WTC11 (cell line): ENCODE measurements around the gene NKAIN2.

ENCODE experiments used
- CTCF ChIP-seq: fragments of 200-600 bp; IDR thresholded peaks from 2 replicates; pipeline ENCODE4 v1.8.0; 2022; ENCODE audit warnings: antibody characterized with exemption
- ESRRA ChIP-seq: sonication (generic); formaldehyde crosslinking; IDR thresholded peaks from 2 replicates; pipeline ENCODE4 v1.8.1; 2022; ENCODE audit warnings: mild to moderate bottlenecking, missing genetic modification reagents, borderline replicate concordance
- NFE2L1 ChIP-seq: sonication (generic); formaldehyde crosslinking; IDR thresholded peaks from 2 replicates; pipeline ENCODE4 v1.8.1; 2023; ENCODE audit warnings: missing genetic modification reagents
- RELA ChIP-seq: sonication (generic); formaldehyde crosslinking; IDR thresholded peaks from 2 replicates; pipeline ENCODE4 v1.8.1; 2022; ENCODE audit warnings: missing genetic modification reagents, mild to moderate bottlenecking, borderline replicate concordance
- TEAD4 ChIP-seq: sonication (generic); formaldehyde crosslinking; IDR thresholded peaks from 2 replicates; pipeline ENCODE4 v1.8.0; 2022; ENCODE audit warnings: mild to moderate bottlenecking, missing genetic modification reagents
- ZNF121 ChIP-seq: sonication (generic); formaldehyde crosslinking; IDR thresholded peaks from 2 replicates; pipeline ENCODE4 v1.8.0; 2023; ENCODE audit warnings: missing genetic modification reagents
- ZNF263 ChIP-seq: sonication (generic); formaldehyde crosslinking; IDR thresholded peaks from 2 replicates; pipeline ENCODE4 v1.8.1; 2022; ENCODE audit warnings: low read depth, mild to moderate bottlenecking, moderate library complexity, missing genetic modification reagents
- TF ChIP-seq, protein P1 (sequence below): sonication (generic); formaldehyde crosslinking; IDR thresholded peaks from 2 replicates; pipeline ENCODE4 v1.8.1; 2022; ENCODE audit warnings: low read depth, missing genetic modification reagents, borderline replicate concordance
- TF ChIP-seq, protein P2 (sequence below): sonication (generic); formaldehyde crosslinking; IDR thresholded peaks from 2 replicates; pipeline ENCODE4 v1.8.0; 2022; ENCODE audit warnings: mild to moderate bottlenecking, missing genetic modification reagents

- TF ChIP-seq CTCF (no peak), ZNF121 (CRISPR knock-in tag) (no peak), ESRRA (no peak), ZNF263 (CRISPR knock-in tag) (no peak), RELA (CRISPR knock-in tag) (no peak), NFE2L1 (CRISPR knock-in tag) (no peak), TEAD4 (CRISPR knock-in tag) (no peak)
- TF ChIP-seq, protein P1, sequence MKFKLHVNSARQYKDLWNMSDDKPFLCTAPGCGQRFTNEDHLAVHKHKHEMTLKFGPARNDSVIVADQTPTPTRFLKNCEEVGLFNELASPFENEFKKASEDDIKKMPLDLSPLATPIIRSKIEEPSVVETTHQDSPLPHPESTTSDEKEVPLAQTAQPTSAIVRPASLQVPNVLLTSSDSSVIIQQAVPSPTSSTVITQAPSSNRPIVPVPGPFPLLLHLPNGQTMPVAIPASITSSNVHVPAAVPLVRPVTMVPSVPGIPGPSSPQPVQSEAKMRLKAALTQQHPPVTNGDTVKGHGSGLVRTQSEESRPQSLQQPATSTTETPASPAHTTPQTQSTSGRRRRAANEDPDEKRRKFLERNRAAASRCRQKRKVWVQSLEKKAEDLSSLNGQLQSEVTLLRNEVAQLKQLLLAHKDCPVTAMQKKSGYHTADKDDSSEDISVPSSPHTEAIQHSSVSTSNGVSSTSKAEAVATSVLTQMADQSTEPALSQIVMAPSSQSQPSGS (CRISPR knock-in tag) = no peak
- TF ChIP-seq, protein P2, sequence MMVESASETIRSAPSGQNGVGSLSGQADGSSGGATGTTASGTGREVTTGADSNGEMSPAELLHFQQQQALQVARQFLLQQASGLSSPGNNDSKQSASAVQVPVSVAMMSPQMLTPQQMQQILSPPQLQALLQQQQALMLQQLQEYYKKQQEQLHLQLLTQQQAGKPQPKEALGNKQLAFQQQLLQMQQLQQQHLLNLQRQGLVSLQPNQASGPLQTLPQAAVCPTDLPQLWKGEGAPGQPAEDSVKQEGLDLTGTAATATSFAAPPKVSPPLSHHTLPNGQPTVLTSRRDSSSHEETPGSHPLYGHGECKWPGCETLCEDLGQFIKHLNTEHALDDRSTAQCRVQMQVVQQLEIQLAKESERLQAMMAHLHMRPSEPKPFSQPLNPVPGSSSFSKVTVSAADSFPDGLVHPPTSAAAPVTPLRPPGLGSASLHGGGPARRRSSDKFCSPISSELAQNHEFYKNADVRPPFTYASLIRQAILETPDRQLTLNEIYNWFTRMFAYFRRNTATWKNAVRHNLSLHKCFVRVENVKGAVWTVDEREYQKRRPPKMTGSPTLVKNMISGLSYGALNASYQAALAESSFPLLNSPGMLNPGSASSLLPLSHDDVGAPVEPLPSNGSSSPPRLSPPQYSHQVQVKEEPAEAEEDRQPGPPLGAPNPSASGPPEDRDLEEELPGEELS (CRISPR knock-in tag) = no peak
Measured at GRCh38 chr6:124769811-124770544, 966.3 kb downstream of the NKAIN2 start.
